HG03045 (cell line): ENCODE results near the gene SSBP4.

Experiments used
- ATAC-seq: cut with Tn5 transposase; IDR thresholded peaks from one replicate; pipeline ENCODE4 v1.9.1; 2021; ENCODE audit warnings: mild to moderate bottlenecking, moderate library complexity; ENCODE audit not compliant: unreplicated experiment

The SSBP4 gene

GRCh38 chr19:18431351-18432197, 12.4 kb downstream of the SSBP4 start:
- ATAC-seq: no peak

GRCh38 chr19:18432275-18433014, 13.2 kb downstream of the SSBP4 start:
- no peak for ATAC-seq

- ATAC-seq: no peak
Measured at GRCh38 chr19:18433015-18433691, 14.0 kb downstream of the SSBP4 start.

GRCh38 chr19:18433735-18434398, 14.7 kb downstream of the SSBP4 start:
- ATAC-seq: no peak

- no peak for ATAC-seq
Measured at GRCh38 chr19:18434411-18435175, 15.4 kb downstream of the SSBP4 start.

GRCh38 chr19:18435178-18435841, 16.1 kb downstream of the SSBP4 start:
- ATAC-seq: no peak

GRCh38 chr19:18435842-18436670, 16.9 kb downstream of the SSBP4 start:
- no peak for ATAC-seq

- ATAC-seq: peak; percentile 44
Measured at GRCh38 chr19:18436671-18437490, 17.7 kb downstream of the SSBP4 start.

GRCh38 chr19:18437491-18438330, 18.5 kb downstream of the SSBP4 start, which contains the start of gene ISYNA1:
Gene ISYNA1 (minus strand): TSS chr19:18438133. CDS start chr19:18437979, 154 bp downstream.
- no peak for ATAC-seq

GRCh38 chr19:18438331-18439024, 19.3 kb downstream of the SSBP4 start:
- no peak for ATAC-seq

GRCh38 chr19:18439025-18439909, 20.1 kb downstream of the SSBP4 start:
- no peak for ATAC-seq

GRCh38 chr19:18439910-18440237, 20.7 kb downstream of the SSBP4 start:
- no peak for ATAC-seq

- ATAC-seq: no peak
Measured at GRCh38 chr19:18440415-18440877, 21.2 kb downstream of the SSBP4 start.

GRCh38 chr19:18440936-18441803, 22.0 kb downstream of the SSBP4 start:
- ATAC-seq: no peak
